Mesenchymal stem cell (in vitro differentiated cells and primary cell): Measurements from ENCODE around the gene ELL2.

ENCODE experiments used
- DNase-seq: peaks from one replicate; pipeline ENCODE4 v3.0.0-alpha.2; 2013
- H2AFZ ChIP-seq: one replicate; pipeline ENCODE4 v1.6.1; 2013; ENCODE audit warnings: low read depth, mild to moderate bottlenecking, control low read depth, inconsistent platforms, low read length, moderate library complexity
- H2AK5ac ChIP-seq: 2 replicates; pipeline ENCODE4 v1.6.1; 2013; ENCODE audit warnings: low read length, moderate library complexity, mild to moderate bottlenecking, inconsistent platforms; ENCODE audit not compliant: severe bottlenecking
- H2BK120ac ChIP-seq: one replicate; pipeline ENCODE4 v1.6.1; 2013; ENCODE audit warnings: low read depth, mild to moderate bottlenecking, inconsistent platforms, low read length, moderate library complexity
- H2BK12ac ChIP-seq, 2 experiments: one replicate each; pipeline ENCODE4 v1.6.1; 2013; ENCODE audit warnings: inconsistent platforms in 2 of 2, low read length in 2 of 2, mild to moderate bottlenecking in 2 of 2, moderate library complexity in 2 of 2, control low read depth in 1 of 2
- H2BK15ac ChIP-seq: one replicate; pipeline ENCODE4 v1.6.1; 2013; ENCODE audit warnings: mild to moderate bottlenecking, low read depth, inconsistent platforms; ENCODE audit not compliant: poor library complexity, severe bottlenecking
- H2BK5ac ChIP-seq: 2 replicates; pipeline ENCODE4 v1.6.1; 2013; ENCODE audit warnings: low read depth, mild to moderate bottlenecking, low read length, control low read depth, inconsistent platforms; ENCODE audit not compliant: poor library complexity, severe bottlenecking
- H3K14ac ChIP-seq, 2 experiments: one replicate each; pipeline ENCODE4 v1.6.1; 2013; ENCODE audit warnings: inconsistent platforms in 2 of 2, low read length in 2 of 2, control low read depth in 1 of 2, mild to moderate bottlenecking in 1 of 2, moderate library complexity in 1 of 2
- H3K18ac ChIP-seq, 2 experiments: one replicate each; pipeline ENCODE4 v1.6.1; 2013; ENCODE audit warnings: inconsistent platforms in 2 of 2, low read length in 2 of 2, control low read depth in 1 of 2, low read depth in 1 of 2, mild to moderate bottlenecking in 1 of 2
- H3K23ac ChIP-seq, 2 experiments: one replicate each; pipeline ENCODE4 v1.6.1; 2013; ENCODE audit warnings: inconsistent platforms in 2 of 2, low read length in 2 of 2, mild to moderate bottlenecking in 2 of 2, moderate library complexity in 2 of 2, control low read depth in 1 of 2
- H3K27ac ChIP-seq: 2 replicates; pipeline ENCODE4 v1.5.1; 2013; ENCODE audit warnings: mild to moderate bottlenecking, moderate library complexity, low read length, control low read depth, inconsistent platforms; ENCODE audit not compliant: poor library complexity, severe bottlenecking
- H3K27me3 ChIP-seq, 2 experiments: 2 replicates each; pipeline versions ENCODE4 v1.6.1 to v1.7.0; 2013; ENCODE audit warnings: low read length in 2 of 2, mild to moderate bottlenecking in 2 of 2, moderate library complexity in 2 of 2, control low read depth in 1 of 2, inconsistent platforms in 1 of 2; ENCODE audit not compliant: control insufficient read depth in 1 of 2, insufficient read depth in 1 of 2
- H3K36me3 ChIP-seq, 2 experiments: 2 replicates each; pipeline versions ENCODE4 v1.6.1 to v1.7.0; 2013; ENCODE audit warnings: low read length in 2 of 2, control low read depth in 1 of 2, inconsistent platforms in 1 of 2, low read depth in 1 of 2, mild to moderate bottlenecking in 1 of 2; ENCODE audit not compliant: insufficient read depth in 2 of 2, control insufficient read depth in 1 of 2
- H3K4ac ChIP-seq, 2 experiments: one replicate each; pipeline ENCODE4 v1.6.1; 2013; ENCODE audit warnings: inconsistent platforms in 2 of 2, low read length in 2 of 2, mild to moderate bottlenecking in 2 of 2, moderate library complexity in 2 of 2, control low read depth in 1 of 2, low read depth in 1 of 2
- H3K4me1 ChIP-seq: 2 replicates; pipeline ENCODE4 v1.6.1; 2013; ENCODE audit warnings: low read depth, low read length, control low read depth; ENCODE audit not compliant: control insufficient read depth, insufficient read depth
- H3K4me2 ChIP-seq: 2 replicates; pipeline ENCODE4 v1.6.1; 2013; ENCODE audit warnings: low read length, mild to moderate bottlenecking, inconsistent platforms; ENCODE audit not compliant: poor library complexity, severe bottlenecking
- H3K4me3 ChIP-seq, 2 experiments: 2 replicates each; pipeline versions ENCODE4 v1.5.1 to v1.7.0; 2013; ENCODE audit warnings: low read length in 2 of 2, mild to moderate bottlenecking in 2 of 2, control low read depth in 1 of 2, low read depth in 1 of 2; ENCODE audit not compliant: insufficient read depth in 1 of 2
- H3K79me1 ChIP-seq: replicated peaks from 2 replicates; pipeline ENCODE4 v1.6.1; 2013; ENCODE audit warnings: mild to moderate bottlenecking, control low read depth, low read length, inconsistent platforms; ENCODE audit not compliant: poor library complexity, severe bottlenecking
- H3K9ac ChIP-seq: 2 replicates; pipeline ENCODE4 v1.7.0; 2013; ENCODE audit warnings: mild to moderate bottlenecking, low read length, moderate library complexity
- H3K9me3 ChIP-seq: 2 replicates; pipeline ENCODE4 v1.7.0; 2013; ENCODE audit warnings: mild to moderate bottlenecking, low read length; ENCODE audit not compliant: control insufficient read depth
- H4K8ac ChIP-seq: one replicate; pipeline ENCODE4 v1.6.1; 2013; ENCODE audit warnings: inconsistent platforms, mild to moderate bottlenecking, low read length, moderate library complexity
- H4K91ac ChIP-seq: one replicate; pipeline ENCODE4 v1.6.1; 2013; ENCODE audit warnings: mild to moderate bottlenecking, low read length, inconsistent platforms
- WGBS: methylation state at CpG from one replicate; pipeline ENCODE4 v1.1.7; 2013; ENCODE audit warnings: mixed read lengths; 5-methylcytosine and 5-hydroxymethylcytosine counted together

ELL2 gene

GRCh38 chr5:95973793-95974325 lies 12.2 kb upstream of the ELL2 start:
- H4K8ac ChIP-seq = no peak overlapping the region
- no peak overlapping the region for H3K4ac ChIP-seq
- no peaks in the 10 kb centered on the region for H3K36me3 ChIP-seq
- H2BK15ac ChIP-seq = peak overlapping the region; percentile 68
- no peak overlapping the region for H3K23ac ChIP-seq
- no peak overlapping the region for H2AK5ac ChIP-seq
- WGBS = 55% methylated on average over 3 of the region's 3 CpGs
- H2BK12ac ChIP-seq = no peak overlapping the region
- H3K14ac ChIP-seq = no peak overlapping the region
- H3K9me3 ChIP-seq = no peaks in the 10 kb centered on the region
- H2BK120ac ChIP-seq = no peak overlapping the region
- H3K79me1 ChIP-seq = no peaks in the 10 kb centered on the region
- peaks cover 3% of the 10 kb centered on the region for H3K4me1 ChIP-seq
- peak; percentile 95 for DNase-seq
- H2BK5ac ChIP-seq = no peak overlapping the region
- H3K27ac ChIP-seq = peak overlapping the region; percentile 33
- no peak overlapping the region for H3K4me3 ChIP-seq
- no peak overlapping the region for H2AFZ ChIP-seq
- no peaks in the 10 kb centered on the region for H3K27me3 ChIP-seq
- H4K91ac ChIP-seq = no peak overlapping the region
- no peak overlapping the region for H3K18ac ChIP-seq
- H3K4me2 ChIP-seq = peak overlapping the region; percentile 16
- H3K9ac ChIP-seq = no peak overlapping the region

- H3K9ac ChIP-seq = no peak overlapping the region
Observed at GRCh38 chr5:95972196-95972595, 10.5 kb upstream of the ELL2 start.

GRCh38 chr5:95970359-95970704 lies 8.7 kb upstream of the ELL2 start:
- Histone ChIP-seq H2BK5ac (no peak overlapping the region), H3K36me3 (no peaks in the 10 kb centered on the region), H3K4me1 (peaks cover 3% of the 10 kb centered on the region), H3K27ac (no peak overlapping the region), H3K9ac (no peak overlapping the region), H3K9me3 (no peaks in the 10 kb centered on the region), H2BK120ac (no peak overlapping the region), H3K4me3 (no peak overlapping the region), H3K23ac (no peak overlapping the region), H2AFZ (no peak overlapping the region), H4K91ac (no peak overlapping the region), H3K79me1 (peaks cover 3% of the 10 kb centered on the region), H3K4ac (no peak overlapping the region), H3K14ac (no peak overlapping the region), H2BK15ac (no peak overlapping the region), H3K4me2 (no peak overlapping the region), H4K8ac (no peak overlapping the region), H2BK12ac (no peak overlapping the region), H3K27me3 (no peaks in the 10 kb centered on the region), H3K18ac (no peak overlapping the region), H2AK5ac (no peak overlapping the region)
- DNase-seq = no peak
- WGBS = no CpG with 5 or more reads among the region's 1 CpG

More at GRCh38 chr5:95972196-95972595, 10.5 kb upstream of the ELL2 start:
- no peak overlapping the region for H2AK5ac ChIP-seq
- no peak overlapping the region for H3K27ac ChIP-seq
- H4K8ac ChIP-seq = no peak overlapping the region
- H2BK12ac ChIP-seq = no peak overlapping the region
- H2BK120ac ChIP-seq = no peak overlapping the region
- H3K9me3 ChIP-seq = no peaks in the 10 kb centered on the region
- DNase-seq = no peak
- no peak overlapping the region for H3K4ac ChIP-seq
- no peak overlapping the region for H3K18ac ChIP-seq
- no peak overlapping the region for H3K4me3 ChIP-seq
- H4K91ac ChIP-seq = no peak overlapping the region
- no peak overlapping the region for H3K23ac ChIP-seq
- no peak overlapping the region for H2BK5ac ChIP-seq
- no peaks in the 10 kb centered on the region for H3K27me3 ChIP-seq
- H3K14ac ChIP-seq = no peak overlapping the region
- peaks cover 3% of the 10 kb centered on the region for H3K4me1 ChIP-seq
- no peak overlapping the region for H2BK15ac ChIP-seq
- H3K79me1 ChIP-seq = no peaks in the 10 kb centered on the region
- no peaks in the 10 kb centered on the region for H3K36me3 ChIP-seq
- H2AFZ ChIP-seq = no peak overlapping the region
- no peak overlapping the region for H3K4me2 ChIP-seq

- Histone ChIP-seq H3K4ac (peak overlapping the region in 1 of 2 experiments; percentile 7), H2AK5ac (no peak overlapping the region), H2AFZ (no peak overlapping the region), H3K4me2 (no peak overlapping the region), H3K9ac (no peak overlapping the region), H2BK15ac (no peak overlapping the region), H2BK12ac (no peak overlapping the region), H3K18ac (no peak overlapping the region), H2BK5ac (no peak overlapping the region), H3K27me3 (no peaks in the 10 kb centered on the region), H3K79me1 (peaks cover 4% of the 10 kb centered on the region), H3K14ac (no peak overlapping the region), H3K4me1 (peaks cover 3% of the 10 kb centered on the region), H3K36me3 (no peaks in the 10 kb centered on the region), H4K8ac (no peak overlapping the region), H2BK120ac (no peak overlapping the region), H4K91ac (no peak overlapping the region), H3K9me3 (no peaks in the 10 kb centered on the region), H3K27ac (no peak overlapping the region), H3K23ac (no peak overlapping the region), H3K4me3 (no peak overlapping the region)
- 97% methylated on average over 5 of the region's 5 CpGs for WGBS
- DNase-seq = peak; percentile 66
Observed at GRCh38 chr5:95969651-95970358, 8.2 kb upstream of the ELL2 start.
